Activated effector memory CD4-positive, alpha-beta T cell treated with Interleukin-2 at 50 U/mL for 16 hours (primary cell): ENCODE data around the gene SCFD2.
"Not testable (repeated sequence)": the region's sequence is repeated elsewhere in the genome, so short reads cannot be mapped to it uniquely, and the experiment has no call there.

Source experiments
- DNase-seq: peaks from one replicate; pipeline ENCODE4 v3.0.0-alpha.2; 2020

Gene SCFD2

GRCh38 chr4:53340145-53340544, 25.7 kb downstream of the SCFD2 start:
- DNase-seq = not testable (repeated sequence)

- DNase-seq = not testable (repeated sequence)
Measured at GRCh38 chr4:53334916-53335315, 30.9 kb downstream of the SCFD2 start.

GRCh38 chr4:53326535-53326934, 39.3 kb downstream of the SCFD2 start:
- DNase-seq = no peak

GRCh38 chr4:53322696-53323095, 43.2 kb downstream of the SCFD2 start:
- no peak for DNase-seq

GRCh38 chr4:53321984-53322289, 43.9 kb downstream of the SCFD2 start:
- no peak for DNase-seq

GRCh38 chr4:53321151-53321983, 44.5 kb downstream of the SCFD2 start:
- no peak for DNase-seq

GRCh38 chr4:53315300-53315699, 50.6 kb downstream of the SCFD2 start:
- no peak for DNase-seq

- no peak for DNase-seq
Measured at GRCh38 chr4:53314252-53314651, 51.6 kb downstream of the SCFD2 start.

GRCh38 chr4:53313510-53313909, 52.4 kb downstream of the SCFD2 start:
- no peak for DNase-seq

GRCh38 chr4:53309321-53310040, 56.4 kb downstream of the SCFD2 start:
- no peak for DNase-seq

- no peak for DNase-seq
Measured at GRCh38 chr4:53307819-53308780, 57.8 kb downstream of the SCFD2 start.

- DNase-seq = no peak
Measured at GRCh38 chr4:53307210-53307609, 58.7 kb downstream of the SCFD2 start.

GRCh38 chr4:53306729-53307128, 59.1 kb downstream of the SCFD2 start:
- no peak for DNase-seq

- DNase-seq = not testable (repeated sequence)
Measured at GRCh38 chr4:53292209-53292608, 73.7 kb downstream of the SCFD2 start.

GRCh38 chr4:53281438-53281837, 84.4 kb downstream of the SCFD2 start:
- DNase-seq = no peak

GRCh38 chr4:53280846-53281245, 85.0 kb downstream of the SCFD2 start:
- no peak for DNase-seq

GRCh38 chr4:53274609-53275268, 91.1 kb downstream of the SCFD2 start:
- DNase-seq = no peak

- no peak for DNase-seq
Measured at GRCh38 chr4:53273726-53274125, 92.1 kb downstream of the SCFD2 start.

- DNase-seq = no peak
Measured at GRCh38 chr4:53267026-53267425, 98.8 kb downstream of the SCFD2 start.

GRCh38 chr4:53255986-53256385, 109.9 kb downstream of the SCFD2 start:
- not testable (repeated sequence) for DNase-seq

- DNase-seq = no peak
Measured at GRCh38 chr4:53240573-53240972, 125.3 kb downstream of the SCFD2 start.

GRCh38 chr4:53238352-53238751, 127.5 kb downstream of the SCFD2 start:
- not testable (repeated sequence) for DNase-seq

- DNase-seq = not testable (repeated sequence)
Measured at GRCh38 chr4:53237811-53238210, 128.1 kb downstream of the SCFD2 start.
